Fibroblast of the aortic adventitia (primary cell): ENCODE data around the gene POLA1. TPM values are rescaled to one million over a fixed set of nuclear protein-coding genes. Genes with fewer than 3 reads are reported as not detected.

Source experiments
- DNase-seq: peaks from one replicate; pipeline ENCODE4 v3.0.0-alpha.2; 2010; ENCODE audit warnings: low read depth
- H3K4me3 ChIP-seq: 2 replicates; pipeline ENCODE4 v1.5.1; 2011; ENCODE audit warnings: low read depth, mild to moderate bottlenecking, control low read depth, low read length, moderate library complexity
- CTCF ChIP-seq: IDR thresholded peaks from 2 replicates; pipeline ENCODE4 v1.5.1; 2011; ENCODE audit warnings: mild to moderate bottlenecking, low read length, control low read depth, inconsistent platforms; ENCODE audit not compliant: insufficient read depth
- total RNA-seq: library from RNA; depleted of rRNA; stranded (reverse); fragments of >200 nt; gene quantifications from 2 replicates; pipeline ENCODE4 v1.2.3, GENCODE V29; 2012; ENCODE audit warnings: low replicate concordance

Gene POLA1
- total RNA-seq, 1 donor, result 24.9 TPM

DNA sequence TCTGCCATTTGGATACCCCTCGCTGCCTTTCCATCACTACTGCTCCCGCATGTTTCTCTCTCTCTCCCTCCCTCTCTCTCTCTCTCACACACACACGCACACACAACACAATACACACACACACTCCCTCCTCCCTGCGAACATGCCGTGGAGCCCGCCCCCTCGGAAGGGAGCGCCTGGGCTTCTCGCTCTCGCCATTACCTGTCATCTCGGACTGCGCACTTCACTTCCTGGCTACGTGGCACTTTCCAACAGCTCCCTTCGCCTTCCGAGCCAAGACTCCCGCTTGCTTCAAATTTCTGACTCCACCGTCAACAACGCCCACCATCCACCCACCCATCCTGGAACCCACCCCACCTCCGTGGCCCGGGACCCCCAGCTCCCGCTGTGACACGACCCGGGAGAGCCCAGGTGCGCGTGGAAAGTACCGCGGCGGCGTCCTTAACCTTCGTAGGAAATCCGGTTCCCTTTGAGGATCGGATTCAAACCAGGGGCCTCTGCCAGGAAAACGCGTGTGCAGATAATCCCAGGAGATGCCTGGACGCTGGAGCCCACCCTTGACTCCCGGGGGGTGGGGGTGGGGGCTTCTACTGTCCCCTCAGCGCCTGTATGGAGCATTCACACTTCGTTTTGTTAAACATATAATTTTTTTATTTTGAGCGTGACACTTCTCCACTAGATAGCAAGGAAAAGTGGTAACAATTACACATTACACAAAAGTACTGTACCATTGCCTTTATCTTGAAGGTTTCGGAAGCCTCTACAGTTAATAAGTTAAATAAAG is 309.5 kb downstream of the POLA1 start:
- H3K4me3 ChIP-seq, result no peak overlapping the region
- TF ChIP-seq CTCF, result no peak
- no peak for DNase-seq

GRCh38 chrX:25004040-25004439 is 310.3 kb downstream of the POLA1 start:
- TF ChIP-seq CTCF, result no peak
- no peak overlapping the region for H3K4me3 ChIP-seq
- no peak for DNase-seq

- no peak for DNase-seq
- H3K4me3 ChIP-seq, result peak overlapping the region; percentile 17
- no peak for TF ChIP-seq CTCF
Measured at GRCh38 chrX:25004485-25005032, 310.8 kb downstream of the POLA1 start.

GRCh38 chrX:25005034-25005381 is 311.3 kb downstream of the POLA1 start:
- DNase-seq, result no peak
- no peak for TF ChIP-seq CTCF
- peak overlapping the region; percentile 28 for H3K4me3 ChIP-seq

DNA sequence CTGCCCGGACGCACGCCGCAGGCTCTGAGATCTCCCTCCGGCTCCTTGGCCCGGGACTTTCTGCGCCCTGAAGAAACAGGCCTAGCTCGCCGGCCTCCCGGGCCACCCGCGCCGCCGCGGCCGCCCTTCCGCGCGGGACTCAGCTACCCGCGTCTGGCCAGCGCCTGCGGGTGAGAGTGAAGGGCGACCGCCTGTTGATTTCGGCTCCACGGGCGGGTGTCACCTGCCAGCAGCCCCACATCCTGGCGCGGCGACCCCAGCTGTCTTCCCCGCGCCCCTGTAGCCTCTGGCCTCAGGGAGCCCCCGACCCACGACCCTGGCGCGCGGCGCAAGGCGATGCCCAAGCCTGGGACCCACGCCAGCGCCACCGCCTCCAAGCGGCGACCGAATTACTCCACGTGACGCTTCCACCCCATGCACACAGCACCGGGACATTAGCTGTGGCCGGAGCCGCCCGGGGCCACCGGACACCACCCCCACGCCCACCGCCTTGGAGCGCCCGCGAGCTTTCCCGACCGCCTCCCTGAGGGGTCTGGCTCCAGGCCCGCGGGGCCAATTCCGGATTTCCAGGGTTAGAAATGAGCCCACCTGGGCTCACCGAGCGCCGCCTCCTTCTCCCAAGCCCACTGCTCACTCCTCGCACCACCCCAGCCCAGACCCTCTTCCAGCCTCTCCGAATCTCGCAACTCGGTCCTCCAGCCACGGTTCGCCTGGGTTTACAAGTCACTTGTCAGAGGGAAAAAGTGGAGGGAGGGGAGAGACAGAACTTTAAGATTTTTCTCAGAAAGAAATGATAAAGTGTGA is 311.9 kb downstream of the POLA1 start:
- TF ChIP-seq CTCF, result no peak
- no peak for DNase-seq
- peak overlapping the region; percentile 28 for H3K4me3 ChIP-seq

- no peak overlapping the region for H3K4me3 ChIP-seq
- DNase-seq, result no peak
- no peak for TF ChIP-seq CTCF
Measured at GRCh38 chrX:25006586-25007058, 312.9 kb downstream of the POLA1 start.
